HEK293 (cell line): ENCODE measurements around the gene CTBP2.

Experiments used
- AEBP2 ChIP-seq: fragments of 450-650 bp; formaldehyde crosslinking; IDR thresholded peaks from 2 replicates; pipeline ENCODE4 v1.5.1; 2016; ENCODE audit warnings: missing biosample characterization, missing genetic modification characterization, borderline replicate concordance
- SP2 ChIP-seq: fragments of 450-650 bp; formaldehyde crosslinking; IDR thresholded peaks from 2 replicates; pipeline ENCODE4 v1.5.1; 2016; ENCODE audit warnings: missing biosample characterization, missing genetic modification characterization
- SP7 ChIP-seq: fragments of 450-650 bp; formaldehyde crosslinking; IDR thresholded peaks from 2 replicates; pipeline ENCODE4 v1.5.1; 2016; ENCODE audit warnings: missing biosample characterization, missing genetic modification characterization
- TRIM28 ChIP-seq: IDR thresholded peaks from 2 replicates; pipeline ENCODE4 v1.6.1; 2011; ENCODE audit warnings: low read length, control low read depth, borderline replicate concordance
- TSHZ1 ChIP-seq: fragments of 450-650 bp; formaldehyde crosslinking; IDR thresholded peaks from 2 replicates; pipeline ENCODE4 v1.5.1; 2016; ENCODE audit warnings: missing biosample characterization, missing genetic modification characterization, borderline replicate concordance
- YY1 ChIP-seq: fragments of 450-650 bp; formaldehyde crosslinking; IDR thresholded peaks from 2 replicates; pipeline ENCODE4 v1.5.1; 2018; ENCODE audit warnings: missing biosample characterization, missing genetic modification characterization
- ZNF121 ChIP-seq: fragments of 450-650 bp; formaldehyde crosslinking; IDR thresholded peaks from 2 replicates; pipeline ENCODE4 v1.5.1; 2016; ENCODE audit warnings: missing biosample characterization, missing genetic modification characterization
- ZNF239 ChIP-seq: fragments of 450-650 bp; formaldehyde crosslinking; IDR thresholded peaks from 2 replicates; pipeline ENCODE4 v1.5.1; 2016; ENCODE audit warnings: missing biosample characterization, missing genetic modification characterization
- ZNF658 ChIP-seq: fragments of 450-650 bp; formaldehyde crosslinking; IDR thresholded peaks from 2 replicates; pipeline ENCODE4; 2016; ENCODE audit warnings: missing biosample characterization, missing genetic modification characterization
- ZNF776 ChIP-seq: fragments of 450-650 bp; formaldehyde crosslinking; IDR thresholded peaks from 2 replicates; pipeline ENCODE4 v1.5.0; 2017; ENCODE audit warnings: missing biosample characterization, missing genetic modification characterization, borderline replicate concordance
- ZSCAN16 ChIP-seq: fragments of 450-650 bp; formaldehyde crosslinking; IDR thresholded peaks from 2 replicates; pipeline ENCODE4 v1.5.1; 2016; ENCODE audit warnings: missing biosample characterization, missing genetic modification characterization
- TF ChIP-seq, protein P1 (sequence below): fragments of 450-650 bp; formaldehyde crosslinking; IDR thresholded peaks from 2 replicates; pipeline ENCODE4 v1.5.1; 2016; ENCODE audit warnings: missing biosample characterization, missing genetic modification characterization

- no peak for TF ChIP-seq SP2 (tag by site-specific recombination)
- TF ChIP-seq, protein P1, sequence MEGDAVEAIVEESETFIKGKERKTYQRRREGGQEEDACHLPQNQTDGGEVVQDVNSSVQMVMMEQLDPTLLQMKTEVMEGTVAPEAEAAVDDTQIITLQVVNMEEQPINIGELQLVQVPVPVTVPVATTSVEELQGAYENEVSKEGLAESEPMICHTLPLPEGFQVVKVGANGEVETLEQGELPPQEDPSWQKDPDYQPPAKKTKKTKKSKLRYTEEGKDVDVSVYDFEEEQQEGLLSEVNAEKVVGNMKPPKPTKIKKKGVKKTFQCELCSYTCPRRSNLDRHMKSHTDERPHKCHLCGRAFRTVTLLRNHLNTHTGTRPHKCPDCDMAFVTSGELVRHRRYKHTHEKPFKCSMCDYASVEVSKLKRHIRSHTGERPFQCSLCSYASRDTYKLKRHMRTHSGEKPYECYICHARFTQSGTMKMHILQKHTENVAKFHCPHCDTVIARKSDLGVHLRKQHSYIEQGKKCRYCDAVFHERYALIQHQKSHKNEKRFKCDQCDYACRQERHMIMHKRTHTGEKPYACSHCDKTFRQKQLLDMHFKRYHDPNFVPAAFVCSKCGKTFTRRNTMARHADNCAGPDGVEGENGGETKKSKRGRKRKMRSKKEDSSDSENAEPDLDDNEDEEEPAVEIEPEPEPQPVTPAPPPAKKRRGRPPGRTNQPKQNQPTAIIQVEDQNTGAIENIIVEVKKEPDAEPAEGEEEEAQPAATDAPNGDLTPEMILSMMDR (tag by site-specific recombination): no peak
- no peak for TF ChIP-seq TSHZ1 (tag by site-specific recombination)
- no peak for TF ChIP-seq ZNF239
- no peak for TF ChIP-seq ZNF121
- TF ChIP-seq TRIM28: no peak
- TF ChIP-seq ZSCAN16 (tag by site-specific recombination): no peak
- TF ChIP-seq YY1: no peak
- no peak for TF ChIP-seq SP7 (tag by site-specific recombination)
- TF ChIP-seq AEBP2: no peak
- no peak for TF ChIP-seq ZNF658 (tag by site-specific recombination)
- TF ChIP-seq ZNF776 (tag by site-specific recombination): no peak
Observed at GRCh38 chr10:124955243-124955642, 205.1 kb downstream of the CTBP2 start.
